ENCODE results near the gene CYB5B. TPM values are rescaled to one million over a fixed set of nuclear protein-coding genes. Genes with fewer than 3 reads are reported as not detected.

CYB5B gene
- total RNA-seq, 8 experiments from 2014 or later: 26.4 to 139 (median 81.4) TPM

- peak; percentile 63 to 92 (median 80) for ATAC-seq (replicated peaks in 6 of 8)
- peaks cover 6 to 8% of the 10 kb centered on the region in 2 donors for H3K4me1 ChIP-seq (replicated peaks in 1 of 2)
- in situ Hi-C loops (cut with MboI; ENCODE audit: low pct_unique_long_range_greater_than_20kb in 2 of 9, low sequenced_read_pairs in 9 of 9, unreplicated experiment in 9 of 9): loop anchor here in 2 of 9 experiments (10.0 to 25.0 kb wide), 2 partner anchors 364 to 367 kb away; partner anchors contain the start of genes WWP2 (in 2 of the 2) and NOB1 (in 1 of the 2)
- 0 to 100% (median 65%) methylated on average over 1 to 6 of the region's 6 CpGs; no CpG with 5 or more reads in 1 of the 10 experiments for WGBS, 10 experiments
- no peak overlapping the region for H3K4me3 ChIP-seq
- no peak overlapping the region for H3K27ac ChIP-seq
Observed at GRCh38 chr16:69397821-69398521, 26.4 kb upstream of the CYB5B start.

- Histone ChIP-seq H3K4me1 (replicated peaks in 1 of 2) (peaks cover 12 to 13% of the 10 kb centered on the region in 2 donors), H3K27ac (no peak overlapping the region), H3K4me3 (no peak overlapping the region)
- ATAC-seq (replicated peaks in 6 of 8): no peak
- in situ Hi-C loops (cut with MboI; ENCODE audit: low pct_unique_long_range_greater_than_20kb in 2 of 9, low sequenced_read_pairs in 9 of 9, unreplicated experiment in 9 of 9): loop anchor here in 2 of 9 experiments (10.0 to 25.0 kb wide), 2 partner anchors 363 to 365 kb away; partner anchors contain the start of genes WWP2 (in 2 of the 2) and NOB1 (in 1 of the 2)
- WGBS, 10 experiments: 11 to 83% (median 54%) methylated on average over 1 to 3 of the region's 3 CpGs; no CpG with 5 or more reads in 1 of the 10 experiments
Observed at GRCh38 chr16:69399361-69399760, 25.1 kb upstream of the CYB5B start.

GRCh38 chr16:69402439-69402838, 22.0 kb upstream of the CYB5B start:
- peak in 1 of 8 experiments; percentile 6 for ATAC-seq (replicated peaks in 6 of 8)
- in situ Hi-C loops (cut with MboI; ENCODE audit: low pct_unique_long_range_greater_than_20kb in 2 of 9, low sequenced_read_pairs in 9 of 9, unreplicated experiment in 9 of 9): loop anchor here in 1 of 9 experiments (25.0 kb wide), 1 partner anchor 335 kb away; the partner anchor contains the start of gene NQO1

DNA sequence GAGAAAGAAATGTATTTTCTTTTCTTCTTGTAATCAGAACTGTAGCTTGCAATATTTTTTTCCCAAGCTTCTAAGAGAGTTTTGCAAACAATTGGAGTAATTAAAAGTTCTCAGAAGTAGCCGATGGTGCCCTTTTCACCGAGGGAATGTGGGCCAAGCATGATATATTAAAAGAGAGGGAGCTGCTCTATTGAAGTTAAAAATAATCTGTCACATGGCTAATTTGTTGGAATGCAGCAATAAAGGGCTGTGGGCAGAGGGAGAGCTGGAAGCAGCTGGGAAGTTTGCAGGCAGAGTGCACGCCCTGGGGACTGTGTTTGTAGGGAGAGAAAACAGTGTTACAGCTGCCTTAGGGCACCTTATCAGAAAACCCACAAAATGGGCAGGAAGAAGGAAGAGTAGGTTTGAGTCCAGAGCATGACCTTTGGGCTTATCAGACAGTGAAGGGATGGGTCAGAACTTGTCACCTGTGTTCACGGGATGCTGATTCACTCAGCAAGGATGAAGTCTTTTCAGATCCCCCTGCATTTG, 20.1 kb upstream of the CYB5B start:
- ATAC-seq (replicated peaks in 6 of 8): peak; percentile 82 to 87 (median 83)
- Histone ChIP-seq H3K4me3 (no peak overlapping the region), H3K4me1 (replicated peaks in 1 of 2) (peaks cover 8 to 9% of the 10 kb centered on the region in 2 donors), H3K27ac (no peak overlapping the region)
- in situ Hi-C loops (cut with MboI; ENCODE audit: low pct_unique_long_range_greater_than_20kb in 2 of 9, low sequenced_read_pairs in 9 of 9, unreplicated experiment in 9 of 9): loop anchor here in 1 of 9 experiments (25.0 kb wide), 1 partner anchor 333 kb away; the partner anchor contains the start of gene NQO1
- 0 to 25% (median 7%) methylated on average over 1 to 4 of the region's 4 CpGs for WGBS, 10 experiments

More at GRCh38 chr16:69402439-69402838, 22.0 kb upstream of the CYB5B start:
- Histone ChIP-seq H3K27ac (no peak overlapping the region), H3K4me1 (replicated peaks in 1 of 2) (peaks cover 8 to 9% of the 10 kb centered on the region in 2 donors), H3K4me3 (no peak overlapping the region)
- 19 to 100% (median 93%) methylated on average over 1 to 4 of the region's 4 CpGs; no CpG with 5 or more reads in 3 of the 10 experiments for WGBS, 10 experiments

DNA sequence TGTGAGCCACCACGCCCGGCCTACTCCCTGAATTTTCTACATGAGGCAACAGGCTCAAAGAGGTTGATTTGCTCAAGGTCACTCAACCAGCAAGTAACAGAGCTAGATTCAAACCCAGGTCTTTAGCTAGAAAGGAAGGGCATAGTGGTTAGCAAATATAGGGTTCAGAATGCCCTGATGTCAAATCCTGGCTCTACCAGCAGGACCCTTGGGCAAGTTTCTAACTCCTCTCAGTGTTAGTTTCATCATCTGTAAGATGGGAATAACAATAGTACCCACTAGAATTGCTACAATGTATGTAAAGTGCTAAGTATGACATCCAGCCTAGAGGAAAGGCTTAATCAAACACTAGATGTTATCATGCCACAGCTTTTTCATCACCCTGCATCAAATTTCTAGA, 19.1 kb upstream of the CYB5B start:
- WGBS, 10 experiments: 100% methylated on average over 2 of the region's 2 CpGs; no CpG with 5 or more reads in 8 of the 10 experiments
- no peak overlapping the region for H3K27ac ChIP-seq
- in situ Hi-C loops (cut with MboI; ENCODE audit: low pct_unique_long_range_greater_than_20kb in 2 of 9, low sequenced_read_pairs in 9 of 9, unreplicated experiment in 9 of 9): loop anchor here in 1 of 9 experiments (25.0 kb wide), 1 partner anchor 332 kb away; the partner anchor contains the start of gene NQO1
- H3K4me1 ChIP-seq (replicated peaks in 1 of 2): peaks cover 8 to 9% of the 10 kb centered on the region in 2 donors
- ATAC-seq (replicated peaks in 6 of 8): no peak
- H3K4me3 ChIP-seq: no peak overlapping the region

DNA sequence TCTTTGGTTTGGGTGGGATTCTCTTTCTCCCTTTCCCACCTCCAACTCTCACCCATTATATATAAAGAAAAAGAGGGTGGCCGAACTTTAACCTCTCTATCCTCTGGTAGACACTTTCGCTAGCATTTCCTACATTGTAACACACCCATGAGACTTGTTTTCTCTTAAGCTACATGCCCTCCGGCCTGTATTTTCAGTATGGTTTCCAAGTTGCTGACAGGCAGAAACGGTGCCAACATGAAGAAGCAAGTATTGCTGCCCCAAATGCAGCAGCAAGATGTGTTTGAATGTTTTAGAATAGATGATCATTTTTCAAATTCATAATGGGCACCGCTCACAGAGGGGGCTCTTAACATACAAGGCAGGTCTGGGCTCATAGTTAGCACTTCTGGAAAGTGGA, 18.7 kb upstream of the CYB5B start:
- H3K4me1 ChIP-seq (replicated peaks in 1 of 2): peaks cover 8 to 9% of the 10 kb centered on the region in 2 donors
- WGBS, 10 experiments: 17 to 100% (median 79%) methylated on average over 1 to 5 of the region's 5 CpGs; no CpG with 5 or more reads in 1 of the 10 experiments
- in situ Hi-C loops (cut with MboI; ENCODE audit: low pct_unique_long_range_greater_than_20kb in 2 of 9, low sequenced_read_pairs in 9 of 9, unreplicated experiment in 9 of 9): loop anchor here in 1 of 9 experiments (25.0 kb wide), 1 partner anchor 332 kb away; the partner anchor contains the start of gene NQO1
- H3K27ac ChIP-seq: no peak overlapping the region
- ATAC-seq (replicated peaks in 6 of 8): peak in 1 of 8 experiments; percentile 7
- no peak overlapping the region for H3K4me3 ChIP-seq

DNA sequence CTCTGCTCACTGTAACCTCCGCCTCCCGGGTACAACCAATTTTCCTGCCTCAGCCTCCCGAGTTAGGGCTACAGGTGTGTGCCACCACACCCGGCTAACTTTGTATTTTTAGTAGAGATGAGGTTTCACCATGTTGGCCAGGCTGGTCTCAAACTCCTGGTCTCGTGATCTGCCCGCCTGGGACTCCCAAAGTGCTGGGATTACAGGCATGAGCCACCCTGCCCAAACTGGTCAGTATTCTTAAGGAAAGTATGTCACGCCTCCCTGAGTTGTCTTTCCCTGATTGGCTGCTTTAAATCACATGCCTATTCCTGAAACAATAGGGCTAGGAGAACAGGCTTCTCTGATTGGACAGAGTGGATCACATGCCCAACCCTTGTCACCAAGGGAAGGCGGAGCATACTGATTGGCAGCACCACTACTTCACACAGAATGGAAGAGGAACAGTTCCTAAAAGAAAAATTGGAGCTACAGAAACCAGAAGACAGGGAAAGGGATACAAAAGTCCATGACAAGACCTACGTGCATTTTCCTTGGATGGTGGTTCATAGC, 17.6 kb upstream of the CYB5B start:
- H3K27ac ChIP-seq: no peak overlapping the region
- 80 to 100% (median 97%) methylated on average over 1 to 7 of the region's 9 CpGs; no CpG with 5 or more reads in 1 of the 10 experiments for WGBS, 10 experiments
- no peak overlapping the region for H3K4me3 ChIP-seq
- in situ Hi-C loops (cut with MboI; ENCODE audit: low pct_unique_long_range_greater_than_20kb in 2 of 9, low sequenced_read_pairs in 9 of 9, unreplicated experiment in 9 of 9): loop anchor here in 1 of 9 experiments (25.0 kb wide), 1 partner anchor 330 kb away; the partner anchor contains the start of gene NQO1
- ATAC-seq (replicated peaks in 6 of 8): no peak
- peaks cover 8 to 9% of the 10 kb centered on the region in 2 donors for H3K4me1 ChIP-seq (replicated peaks in 1 of 2)

- ATAC-seq (replicated peaks in 6 of 8): no peak
- WGBS, 10 experiments: 56 to 100% (median 84%) methylated on average over 1 to 6 of the region's 7 CpGs; no CpG with 5 or more reads in 2 of the 10 experiments
- H3K27ac ChIP-seq: no peak overlapping the region
- H3K4me3 ChIP-seq: no peak overlapping the region
- in situ Hi-C loops (cut with MboI; ENCODE audit: low pct_unique_long_range_greater_than_20kb in 2 of 9, low sequenced_read_pairs in 9 of 9, unreplicated experiment in 9 of 9): loop anchor here in 1 of 9 experiments (25.0 kb wide), 1 partner anchor 329 kb away; the partner anchor contains the start of gene NQO1
- peaks cover 8 to 9% of the 10 kb centered on the region in 2 donors for H3K4me1 ChIP-seq (replicated peaks in 1 of 2)
Observed at GRCh38 chr16:69407702-69408323, 16.6 kb upstream of the CYB5B start.

- Histone ChIP-seq H3K27ac (no peak overlapping the region), H3K4me3 (no peak overlapping the region), H3K4me1 (replicated peaks in 1 of 2) (peaks cover 8 to 9% of the 10 kb centered on the region in 2 donors)
- ATAC-seq (replicated peaks in 6 of 8): peak in 2 of 8 experiments; percentile 61 to 78
- in situ Hi-C loops (cut with MboI; ENCODE audit: low pct_unique_long_range_greater_than_20kb in 2 of 9, low sequenced_read_pairs in 9 of 9, unreplicated experiment in 9 of 9): loop anchor here in 1 of 9 experiments (25.0 kb wide), 1 partner anchor 329 kb away; the partner anchor contains the start of gene NQO1
- 49 to 83% (median 65%) methylated on average over 1 to 6 of the region's 6 CpGs; no CpG with 5 or more reads in 1 of the 10 experiments for WGBS, 10 experiments
Observed at GRCh38 chr16:69408475-69408874, 15.9 kb upstream of the CYB5B start.

- WGBS, 10 experiments: 40 to 84% (median 66%) methylated on average over 1 to 6 of the region's 6 CpGs; no CpG with 5 or more reads in 1 of the 10 experiments
- Histone ChIP-seq H3K4me3 (no peak overlapping the region), H3K27ac (no peak overlapping the region), H3K4me1 (replicated peaks in 1 of 2) (no peaks in the 10 kb centered on the region)
- in situ Hi-C loops (cut with MboI; ENCODE audit: low pct_unique_long_range_greater_than_20kb in 2 of 9, low sequenced_read_pairs in 9 of 9, unreplicated experiment in 9 of 9): loop anchor here in 1 of 9 experiments (25.0 kb wide), 1 partner anchor 327 kb away; the partner anchor contains the start of gene NQO1
- no peak for ATAC-seq (replicated peaks in 6 of 8)
Observed at GRCh38 chr16:69410219-69410990, 14.0 kb upstream of the CYB5B start.

GRCh38 chr16:69411064-69411985, 13.1 kb upstream of the CYB5B start:
- Histone ChIP-seq H3K4me3 (no peak overlapping the region), H3K27ac (no peak overlapping the region), H3K4me1 (replicated peaks in 1 of 2) (no peaks in the 10 kb centered on the region)
- WGBS, 10 experiments: 60 to 94% (median 80%) methylated on average over 1 to 11 of the region's 18 CpGs
- in situ Hi-C loops (cut with MboI; ENCODE audit: low pct_unique_long_range_greater_than_20kb in 2 of 9, low sequenced_read_pairs in 9 of 9, unreplicated experiment in 9 of 9): loop anchor here in 1 of 9 experiments (25.0 kb wide), 1 partner anchor 326 kb away; the partner anchor contains the start of gene NQO1
- no peak for ATAC-seq (replicated peaks in 6 of 8)
